GM12875 (cell line): ENCODE results near the gene EIF3A.

Experiments used
- H3K4me3 ChIP-seq: one replicate; pipeline ENCODE4 v1.5.1; 2011; ENCODE audit warnings: low read depth, low read length, control low read depth
- TF ChIP-seq, protein P1 (sequence below): IDR thresholded peaks from 2 replicates; pipeline ENCODE4 v1.5.1; 2011; ENCODE audit warnings: low read depth, mild to moderate bottlenecking, control low read depth, inconsistent platforms, low read length, moderate library complexity, borderline replicate concordance; ENCODE audit not compliant: insufficient read depth

EIF3A gene

DNA sequence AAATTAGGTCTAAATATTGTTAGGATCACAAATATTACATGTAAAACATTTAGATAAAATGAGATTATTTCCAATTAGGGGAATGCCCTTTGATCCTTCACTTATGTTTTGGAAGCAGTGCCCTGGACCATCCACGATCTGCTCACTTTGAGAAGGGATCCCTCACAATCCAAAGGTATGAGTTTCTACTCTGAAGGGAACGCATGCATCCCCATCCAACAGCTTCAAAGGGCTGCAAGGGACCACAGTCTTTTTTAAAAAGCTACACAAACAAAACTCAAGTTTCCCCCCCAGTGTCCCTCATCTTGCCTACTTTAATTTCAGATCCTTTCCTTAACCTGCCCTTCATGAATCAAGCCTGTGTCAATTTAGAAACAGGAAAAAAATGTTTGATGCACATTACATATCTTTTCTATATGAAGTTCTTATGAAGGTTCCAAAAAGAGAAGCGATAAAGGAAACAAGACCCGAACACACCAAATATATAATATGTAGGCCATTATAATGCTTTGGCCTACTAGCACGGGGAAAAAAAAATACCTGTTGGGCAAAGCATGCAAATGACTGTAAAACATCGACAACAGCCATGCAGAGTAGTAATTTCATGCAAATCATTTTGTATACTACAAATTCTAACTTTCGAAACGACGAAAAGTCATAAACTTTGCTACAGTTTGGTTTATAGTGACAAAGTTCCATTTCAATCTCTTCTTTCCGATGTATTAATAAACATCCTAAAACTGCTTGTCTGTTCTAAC is 2.0 kb downstream of the EIF3A start:
- TF ChIP-seq, protein P1, sequence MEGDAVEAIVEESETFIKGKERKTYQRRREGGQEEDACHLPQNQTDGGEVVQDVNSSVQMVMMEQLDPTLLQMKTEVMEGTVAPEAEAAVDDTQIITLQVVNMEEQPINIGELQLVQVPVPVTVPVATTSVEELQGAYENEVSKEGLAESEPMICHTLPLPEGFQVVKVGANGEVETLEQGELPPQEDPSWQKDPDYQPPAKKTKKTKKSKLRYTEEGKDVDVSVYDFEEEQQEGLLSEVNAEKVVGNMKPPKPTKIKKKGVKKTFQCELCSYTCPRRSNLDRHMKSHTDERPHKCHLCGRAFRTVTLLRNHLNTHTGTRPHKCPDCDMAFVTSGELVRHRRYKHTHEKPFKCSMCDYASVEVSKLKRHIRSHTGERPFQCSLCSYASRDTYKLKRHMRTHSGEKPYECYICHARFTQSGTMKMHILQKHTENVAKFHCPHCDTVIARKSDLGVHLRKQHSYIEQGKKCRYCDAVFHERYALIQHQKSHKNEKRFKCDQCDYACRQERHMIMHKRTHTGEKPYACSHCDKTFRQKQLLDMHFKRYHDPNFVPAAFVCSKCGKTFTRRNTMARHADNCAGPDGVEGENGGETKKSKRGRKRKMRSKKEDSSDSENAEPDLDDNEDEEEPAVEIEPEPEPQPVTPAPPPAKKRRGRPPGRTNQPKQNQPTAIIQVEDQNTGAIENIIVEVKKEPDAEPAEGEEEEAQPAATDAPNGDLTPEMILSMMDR: no peak
- H3K4me3 ChIP-seq: peak overlapping the region; percentile 100

DNA sequence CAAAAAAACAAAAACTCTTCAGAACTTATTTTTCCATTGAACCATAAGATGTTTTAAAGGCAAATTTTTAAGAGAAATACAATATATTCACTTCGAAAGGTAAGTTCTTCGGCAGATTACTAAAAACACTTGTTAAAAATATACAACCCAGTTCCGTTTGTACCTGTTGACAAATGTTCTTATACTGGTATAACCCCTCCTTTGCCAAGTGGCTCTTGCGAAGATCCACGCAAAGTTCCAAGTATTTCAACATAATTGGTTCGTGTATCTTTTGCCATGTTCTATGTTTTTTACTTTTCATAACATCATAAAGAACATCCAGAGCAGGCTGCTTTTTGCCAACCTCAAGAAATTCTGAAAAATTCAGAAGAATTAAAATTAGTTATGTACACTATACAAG is 7.0 kb downstream of the EIF3A start:
- H3K4me3 ChIP-seq: no peak overlapping the region
- TF ChIP-seq, protein P1: no peak

DNA sequence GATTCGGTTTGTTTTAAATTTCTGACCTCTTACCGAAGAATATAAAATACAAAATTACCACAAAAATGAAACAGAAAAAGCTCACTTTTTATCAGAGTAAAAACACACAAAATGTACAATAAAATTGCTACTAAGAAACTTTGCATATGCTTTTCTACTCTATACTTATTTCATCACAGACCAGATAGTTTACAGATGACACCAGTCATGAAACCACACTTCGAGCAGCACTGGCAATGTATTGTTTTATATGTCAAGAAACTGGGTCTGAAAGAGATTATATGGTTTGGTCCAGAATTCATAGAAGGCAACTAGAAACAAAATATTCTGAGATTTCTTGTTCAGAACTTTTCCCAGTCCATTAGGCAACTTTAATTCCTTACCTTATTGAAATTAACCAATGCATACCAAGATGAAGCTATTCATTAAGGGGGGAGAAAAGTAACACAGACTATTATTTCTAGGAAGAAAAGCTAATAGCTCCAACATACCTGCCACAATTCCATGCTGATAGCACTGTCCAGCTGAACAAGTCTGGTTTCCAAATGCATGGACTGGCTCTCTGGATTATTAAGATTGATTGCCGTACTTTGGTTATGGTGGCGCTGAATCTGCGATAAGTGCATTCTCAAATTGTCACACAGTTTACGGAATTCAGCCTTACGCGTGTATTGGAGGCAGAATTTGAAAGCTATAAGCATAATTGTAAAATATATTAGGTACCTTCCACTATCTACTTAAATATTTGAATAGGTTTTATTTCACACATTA is 10.0 kb downstream of the EIF3A start:
- TF ChIP-seq, protein P1: no peak
- no peak overlapping the region for H3K4me3 ChIP-seq

DNA sequence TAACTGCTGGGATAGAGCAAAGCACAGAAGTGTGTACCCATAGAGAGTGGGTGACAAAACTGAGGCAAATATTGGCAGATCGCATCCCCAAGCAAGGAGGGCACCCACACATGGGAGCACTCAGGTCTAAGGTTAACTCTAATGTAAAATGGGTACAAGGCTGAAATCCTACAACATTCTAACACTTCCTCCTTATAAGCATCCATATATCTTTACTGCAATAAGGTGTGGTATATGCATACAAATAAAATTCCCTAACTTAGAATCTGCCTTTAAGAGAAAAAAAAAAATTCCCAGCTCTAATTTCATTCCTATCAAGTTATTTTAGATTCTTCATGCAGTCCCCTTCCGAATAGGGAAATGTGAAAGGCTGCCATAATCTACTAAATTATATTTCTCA is 18.7 kb downstream of the EIF3A start:
- H3K4me3 ChIP-seq: no peak overlapping the region
- TF ChIP-seq, protein P1: no peak

DNA sequence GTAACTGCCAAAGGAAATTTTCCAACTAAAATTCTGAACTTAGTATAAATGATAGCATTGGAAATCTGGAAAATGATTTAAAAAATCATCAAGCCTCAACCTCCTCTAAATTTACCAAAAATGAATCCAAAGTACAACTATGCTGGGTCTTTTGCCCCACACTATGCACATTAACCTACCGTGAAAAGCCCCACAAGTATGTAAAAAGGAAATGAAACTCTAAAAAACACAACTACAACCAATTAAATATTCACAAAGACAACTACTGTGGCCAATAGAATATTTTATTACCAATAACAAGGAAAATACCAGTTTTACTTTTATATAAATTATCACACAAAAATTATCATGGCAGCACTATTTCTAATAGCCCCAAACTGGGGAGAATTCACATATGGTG is 19.3 kb downstream of the EIF3A start:
- H3K4me3 ChIP-seq: no peak overlapping the region
- TF ChIP-seq, protein P1: no peak

DNA sequence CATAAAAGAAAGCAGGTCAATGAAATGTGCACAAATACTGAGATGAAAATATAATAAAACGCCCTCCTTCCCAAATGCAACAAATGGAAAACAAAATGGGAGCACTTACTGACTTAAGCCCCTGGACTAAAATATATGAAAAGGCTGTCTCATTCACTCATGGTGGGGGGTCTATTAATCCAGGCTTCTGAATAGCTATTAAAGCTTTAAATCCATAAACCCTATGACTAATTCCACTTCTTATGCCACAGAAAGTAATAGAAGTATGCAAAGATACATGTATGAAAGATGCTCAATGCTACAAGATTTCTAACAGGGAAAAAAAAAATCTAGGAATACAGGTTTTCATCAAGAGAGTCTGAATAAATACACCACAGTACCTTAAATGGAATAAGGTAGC is 20.5 kb downstream of the EIF3A start:
- TF ChIP-seq, protein P1: no peak
- no peak overlapping the region for H3K4me3 ChIP-seq

DNA sequence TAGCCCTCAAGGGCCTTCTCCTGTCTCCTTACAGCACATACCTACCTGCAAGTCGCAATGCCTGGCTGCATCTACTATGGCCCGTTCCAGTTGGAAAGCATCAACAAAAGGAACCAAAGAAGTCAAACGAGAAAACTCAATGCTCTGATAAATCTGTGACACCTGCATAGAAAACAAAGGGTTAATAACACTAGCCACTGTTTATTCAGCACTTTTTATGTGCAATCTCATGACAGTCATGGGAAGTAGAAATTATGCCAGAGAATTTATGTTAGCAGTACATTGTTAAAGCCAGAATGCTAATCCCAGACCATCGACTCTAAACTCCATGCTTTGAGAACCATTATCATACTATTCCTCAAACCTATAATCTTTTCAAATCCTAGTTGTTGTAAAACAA is 21.1 kb downstream of the EIF3A start:
- TF ChIP-seq, protein P1: no peak
- no peak overlapping the region for H3K4me3 ChIP-seq
